ENCODE results near the gene DNAAF2. TPM values are rescaled to one million over a fixed set of nuclear protein-coding genes. Genes with fewer than 3 reads are reported as not detected.

The DNAAF2 gene
- total and polyA plus RNA-seq, 2 donors = 7.3 to 9.0 TPM

GRCh38 chr14:49654511-49654910 lies 19.5 kb upstream of the DNAAF2 start:
- Histone ChIP-seq H3K4me3 (ENCODE audit: low read length in 2 of 2) (no peak overlapping the region), H3K4me1 (ENCODE audit: control insufficient read depth in 2 of 2, insufficient read depth in 2 of 2, low read length in 2 of 2) (no peaks in the 10 kb centered on the region), H3K36me3 (ENCODE audit: control insufficient read depth in 2 of 2, insufficient read depth in 2 of 2, low read length in 1 of 2) (peaks cover 4 to 10% of the 10 kb centered on the region in 2 donors), H3K9me3 (ENCODE audit: control insufficient read depth in 2 of 2, insufficient read depth in 1 of 2, low read length in 1 of 2) (no peaks in the 10 kb centered on the region), H3K27ac (ENCODE audit: low read depth in 1 of 2, low read length in 1 of 2) (no peak overlapping the region), H3K27me3 (ENCODE audit: control insufficient read depth in 2 of 2, insufficient read depth in 1 of 2, low read length in 1 of 2) (no peaks in the 10 kb centered on the region)
- 97% methylated on average over 3 of the region's 3 CpGs for WGBS
- DNase-seq (ENCODE audit: low read depth in 6 of 9, low spot score in 9 of 9) = no peak

GRCh38 chr14:49653508-49653907 lies 18.5 kb upstream of the DNAAF2 start:
- Histone ChIP-seq H3K27me3 (ENCODE audit: control insufficient read depth in 2 of 2, insufficient read depth in 1 of 2, low read length in 1 of 2) (no peaks in the 10 kb centered on the region), H3K4me3 (ENCODE audit: low read length in 2 of 2) (no peak overlapping the region), H3K27ac (ENCODE audit: low read depth in 1 of 2, low read length in 1 of 2) (no peak overlapping the region), H3K4me1 (ENCODE audit: control insufficient read depth in 2 of 2, insufficient read depth in 2 of 2, low read length in 2 of 2) (no peaks in the 10 kb centered on the region), H3K36me3 (ENCODE audit: control insufficient read depth in 2 of 2, insufficient read depth in 2 of 2, low read length in 1 of 2) (peaks cover 6 to 10% of the 10 kb centered on the region in 2 donors), H3K9me3 (ENCODE audit: control insufficient read depth in 2 of 2, insufficient read depth in 1 of 2, low read length in 1 of 2) (no peaks in the 10 kb centered on the region)
- no peak for DNase-seq (ENCODE audit: low read depth in 6 of 9, low spot score in 9 of 9)
- 99% methylated on average over 6 of the region's 6 CpGs for WGBS

GRCh38 chr14:49642163-49642562 lies 7.1 kb upstream of the DNAAF2 start:
- Histone ChIP-seq H3K9me3 (ENCODE audit: control insufficient read depth in 2 of 2, insufficient read depth in 1 of 2, low read length in 1 of 2) (no peaks in the 10 kb centered on the region), H3K36me3 (ENCODE audit: control insufficient read depth in 2 of 2, insufficient read depth in 2 of 2, low read length in 1 of 2) (peaks cover 0 to 37% of the 10 kb centered on the region in 2 donors), H3K4me3 (ENCODE audit: low read length in 2 of 2) (no peak overlapping the region), H3K4me1 (ENCODE audit: control insufficient read depth in 2 of 2, insufficient read depth in 2 of 2, low read length in 2 of 2) (peaks cover 0 to 4% of the 10 kb centered on the region in 2 donors), H3K27ac (ENCODE audit: low read depth in 1 of 2, low read length in 1 of 2) (no peak overlapping the region), H3K27me3 (ENCODE audit: control insufficient read depth in 2 of 2, insufficient read depth in 1 of 2, low read length in 1 of 2) (no peaks in the 10 kb centered on the region)
- no peak for DNase-seq (ENCODE audit: low read depth in 6 of 9, low spot score in 9 of 9)

GRCh38 chr14:49641697-49642129 lies 6.7 kb upstream of the DNAAF2 start:
- no peak overlapping the region for H3K27ac ChIP-seq (ENCODE audit: low read depth in 1 of 2, low read length in 1 of 2)
- no peak for DNase-seq (ENCODE audit: low read depth in 6 of 9, low spot score in 9 of 9)
- WGBS = 86% methylated on average over 8 of the region's 8 CpGs
- no peak overlapping the region for H3K4me3 ChIP-seq (ENCODE audit: low read length in 2 of 2)
- no peaks in the 10 kb centered on the region for H3K27me3 ChIP-seq (ENCODE audit: control insufficient read depth in 2 of 2, insufficient read depth in 1 of 2, low read length in 1 of 2)
- no peaks in the 10 kb centered on the region for H3K9me3 ChIP-seq (ENCODE audit: control insufficient read depth in 2 of 2, insufficient read depth in 1 of 2, low read length in 1 of 2)
- H3K36me3 ChIP-seq (ENCODE audit: control insufficient read depth in 2 of 2, insufficient read depth in 2 of 2, low read length in 1 of 2) = peaks cover 0 to 33% of the 10 kb centered on the region in 2 donors
- H3K4me1 ChIP-seq (ENCODE audit: control insufficient read depth in 2 of 2, insufficient read depth in 2 of 2, low read length in 2 of 2) = peaks cover 0 to 4% of the 10 kb centered on the region in 2 donors

GRCh38 chr14:49640540-49641417 lies 5.7 kb upstream of the DNAAF2 start:
- Histone ChIP-seq H3K4me1 (ENCODE audit: control insufficient read depth in 2 of 2, insufficient read depth in 2 of 2, low read length in 2 of 2) (peaks cover 0 to 8% of the 10 kb centered on the region in 2 donors), H3K4me3 (ENCODE audit: low read length in 2 of 2) (no peak overlapping the region), H3K36me3 (ENCODE audit: control insufficient read depth in 2 of 2, insufficient read depth in 2 of 2, low read length in 1 of 2) (peaks cover 0 to 32% of the 10 kb centered on the region in 2 donors), H3K9me3 (ENCODE audit: control insufficient read depth in 2 of 2, insufficient read depth in 1 of 2, low read length in 1 of 2) (no peaks in the 10 kb centered on the region), H3K27ac (ENCODE audit: low read depth in 1 of 2, low read length in 1 of 2) (no peak overlapping the region), H3K27me3 (ENCODE audit: control insufficient read depth in 2 of 2, insufficient read depth in 1 of 2, low read length in 1 of 2) (no peaks in the 10 kb centered on the region)
- DNase-seq (ENCODE audit: low read depth in 6 of 9, low spot score in 9 of 9) = no peak
- 98% methylated on average over 7 of the region's 7 CpGs for WGBS

- no peak overlapping the region for H3K4me3 ChIP-seq (ENCODE audit: low read length in 2 of 2)
- DNase-seq (ENCODE audit: low read depth in 6 of 9, low spot score in 9 of 9) = no peak
- peaks cover 0 to 16% of the 10 kb centered on the region in 2 donors for H3K4me1 ChIP-seq (ENCODE audit: control insufficient read depth in 2 of 2, insufficient read depth in 2 of 2, low read length in 2 of 2)
- H3K27me3 ChIP-seq (ENCODE audit: control insufficient read depth in 2 of 2, insufficient read depth in 1 of 2, low read length in 1 of 2) = no peaks in the 10 kb centered on the region
- H3K27ac ChIP-seq (ENCODE audit: low read depth in 1 of 2, low read length in 1 of 2) = no peak overlapping the region
- 99% methylated on average over 3 of the region's 3 CpGs for WGBS
- H3K36me3 ChIP-seq (ENCODE audit: control insufficient read depth in 2 of 2, insufficient read depth in 2 of 2, low read length in 1 of 2) = peaks cover 0 to 23% of the 10 kb centered on the region in 2 donors
- no peaks in the 10 kb centered on the region for H3K9me3 ChIP-seq (ENCODE audit: control insufficient read depth in 2 of 2, insufficient read depth in 1 of 2, low read length in 1 of 2)
These were observed 2.6 kb upstream of the DNAAF2 start for GRCh38 chr14:49637534-49638078.

- 100% methylated on average over 1 of the region's 1 CpG for WGBS
- Histone ChIP-seq H3K27ac (ENCODE audit: low read depth in 1 of 2, low read length in 1 of 2) (no peak overlapping the region), H3K9me3 (ENCODE audit: control insufficient read depth in 2 of 2, insufficient read depth in 1 of 2, low read length in 1 of 2) (no peaks in the 10 kb centered on the region), H3K4me3 (ENCODE audit: low read length in 2 of 2) (no peak overlapping the region), H3K27me3 (ENCODE audit: control insufficient read depth in 2 of 2, insufficient read depth in 1 of 2, low read length in 1 of 2) (no peaks in the 10 kb centered on the region), H3K4me1 (ENCODE audit: control insufficient read depth in 2 of 2, insufficient read depth in 2 of 2, low read length in 2 of 2) (peaks cover 0 to 16% of the 10 kb centered on the region in 2 donors), H3K36me3 (ENCODE audit: control insufficient read depth in 2 of 2, insufficient read depth in 2 of 2, low read length in 1 of 2) (peaks cover 0 to 23% of the 10 kb centered on the region in 2 donors)
- no peak for DNase-seq (ENCODE audit: low read depth in 6 of 9, low spot score in 9 of 9)
These were observed 1.8 kb upstream of the DNAAF2 start for GRCh38 chr14:49636866-49637265.

- H3K27ac ChIP-seq (ENCODE audit: low read depth in 1 of 2, low read length in 1 of 2) = peak overlapping the region; percentile 97 to 98
- peaks cover 0 to 12% of the 10 kb centered on the region in 2 donors for H3K4me1 ChIP-seq (ENCODE audit: control insufficient read depth in 2 of 2, insufficient read depth in 2 of 2, low read length in 2 of 2)
- no peaks in the 10 kb centered on the region for H3K27me3 ChIP-seq (ENCODE audit: control insufficient read depth in 2 of 2, insufficient read depth in 1 of 2, low read length in 1 of 2)
- DNase-seq (ENCODE audit: low read depth in 6 of 9, low spot score in 9 of 9) = peak; percentile 83 to 97 (median 93)
- under 1% methylated on average over 101 of the region's 101 CpGs for WGBS
- no peaks in the 10 kb centered on the region for H3K9me3 ChIP-seq (ENCODE audit: control insufficient read depth in 2 of 2, insufficient read depth in 1 of 2, low read length in 1 of 2)
- H3K36me3 ChIP-seq (ENCODE audit: control insufficient read depth in 2 of 2, insufficient read depth in 2 of 2, low read length in 1 of 2) = peaks cover 0 to 8% of the 10 kb centered on the region in 2 donors
- H3K4me3 ChIP-seq (ENCODE audit: low read length in 2 of 2) = peak overlapping the region; percentile 86 to 98
These were observed 1.2 kb downstream of the DNAAF2 start for GRCh38 chr14:49633640-49634546.
